Measurements from ENCODE around the gene CTRB1. TPM values are rescaled to one million over a fixed set of nuclear protein-coding genes. Genes with fewer than 3 reads are reported as not detected.

Gene CTRB1
- total RNA-seq, 1 donor from 2014 or later, result not detected

DNA sequence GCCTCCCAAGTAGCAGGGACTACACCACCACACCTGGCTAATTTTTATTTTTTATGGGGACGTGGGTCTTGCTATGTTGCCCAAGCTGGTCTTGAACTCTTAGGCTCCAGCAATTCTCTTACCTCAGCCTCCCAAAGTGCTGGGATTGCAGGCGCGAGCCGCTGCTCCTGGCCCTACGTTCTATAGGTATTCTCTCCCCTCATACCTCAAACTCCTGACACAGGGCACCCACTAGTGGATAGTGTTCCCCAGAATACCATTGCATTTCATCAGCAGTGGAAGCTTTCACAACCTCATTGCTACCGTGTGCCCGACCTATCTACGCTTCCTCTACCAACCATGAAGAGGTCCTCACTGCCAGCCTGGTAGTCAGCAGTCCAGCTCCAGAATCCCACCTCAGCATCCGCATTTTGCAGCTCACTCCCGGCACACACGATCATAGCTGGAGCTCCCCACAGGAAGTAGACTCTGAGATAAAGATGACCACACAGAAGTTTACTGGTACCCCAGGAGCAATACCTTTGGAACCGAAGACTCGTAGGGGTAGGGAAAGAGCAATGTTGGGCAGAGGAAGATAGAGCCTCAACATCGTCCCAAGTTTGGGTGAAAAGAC lies 21.2 kb upstream of the CTRB1 start:
- H3K27ac Mint-ChIP-seq (ENCODE audit: unreplicated experiment), result no peak overlapping the region
- H3K9me3 Mint-ChIP-seq (ENCODE audit: unreplicated experiment), result peaks cover 6% of the 10 kb centered on the region
- H3K27me3 Mint-ChIP-seq (ENCODE audit: unreplicated experiment), result peaks cover 8% of the 10 kb centered on the region
- TF ChIP-seq, protein P1, sequence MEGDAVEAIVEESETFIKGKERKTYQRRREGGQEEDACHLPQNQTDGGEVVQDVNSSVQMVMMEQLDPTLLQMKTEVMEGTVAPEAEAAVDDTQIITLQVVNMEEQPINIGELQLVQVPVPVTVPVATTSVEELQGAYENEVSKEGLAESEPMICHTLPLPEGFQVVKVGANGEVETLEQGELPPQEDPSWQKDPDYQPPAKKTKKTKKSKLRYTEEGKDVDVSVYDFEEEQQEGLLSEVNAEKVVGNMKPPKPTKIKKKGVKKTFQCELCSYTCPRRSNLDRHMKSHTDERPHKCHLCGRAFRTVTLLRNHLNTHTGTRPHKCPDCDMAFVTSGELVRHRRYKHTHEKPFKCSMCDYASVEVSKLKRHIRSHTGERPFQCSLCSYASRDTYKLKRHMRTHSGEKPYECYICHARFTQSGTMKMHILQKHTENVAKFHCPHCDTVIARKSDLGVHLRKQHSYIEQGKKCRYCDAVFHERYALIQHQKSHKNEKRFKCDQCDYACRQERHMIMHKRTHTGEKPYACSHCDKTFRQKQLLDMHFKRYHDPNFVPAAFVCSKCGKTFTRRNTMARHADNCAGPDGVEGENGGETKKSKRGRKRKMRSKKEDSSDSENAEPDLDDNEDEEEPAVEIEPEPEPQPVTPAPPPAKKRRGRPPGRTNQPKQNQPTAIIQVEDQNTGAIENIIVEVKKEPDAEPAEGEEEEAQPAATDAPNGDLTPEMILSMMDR (IDR thresholded peaks at IDR 0.05; ENCODE audit: partially characterized antibody, unreplicated experiment), result no peak
- H3K36me3 Mint-ChIP-seq (ENCODE audit: unreplicated experiment), result peaks cover 7% of the 10 kb centered on the region
- H3K4me3 Mint-ChIP-seq (ENCODE audit: unreplicated experiment), result peak overlapping the region; percentile 3
- peaks cover 11% of the 10 kb centered on the region for H3K4me1 Mint-ChIP-seq (ENCODE audit: low read depth, unreplicated experiment)
- no peak for DNase-seq

DNA sequence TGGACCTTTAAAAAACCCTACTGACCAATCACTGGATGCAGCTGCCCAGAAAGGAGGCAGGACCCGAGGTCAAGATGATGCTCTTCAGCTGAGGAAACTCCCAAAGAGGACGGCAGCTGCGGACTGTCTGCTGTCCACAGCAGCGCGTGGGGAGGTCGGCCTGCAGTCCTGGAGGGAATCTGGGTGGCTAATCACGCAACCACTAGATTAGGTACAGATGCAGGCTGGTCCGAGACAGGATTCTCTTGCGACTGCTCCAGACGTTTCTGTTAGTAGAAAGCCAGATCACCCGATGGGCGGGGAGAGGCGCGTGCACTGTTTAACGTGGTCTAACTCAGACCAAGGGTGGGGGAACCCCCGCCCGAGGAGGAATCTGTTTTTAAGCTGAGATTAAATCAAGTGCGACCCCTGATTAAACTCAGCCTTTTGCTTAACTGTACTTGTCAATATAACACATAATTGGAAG lies 20.6 kb upstream of the CTRB1 start:
- H3K27me3 Mint-ChIP-seq (ENCODE audit: unreplicated experiment), result peaks cover 8% of the 10 kb centered on the region
- H3K4me3 Mint-ChIP-seq (ENCODE audit: unreplicated experiment), result no peak overlapping the region
- peaks cover 3% of the 10 kb centered on the region for H3K36me3 Mint-ChIP-seq (ENCODE audit: unreplicated experiment)
- H3K4me1 Mint-ChIP-seq (ENCODE audit: low read depth, unreplicated experiment), result peaks cover 11% of the 10 kb centered on the region
- H3K9me3 Mint-ChIP-seq (ENCODE audit: unreplicated experiment), result peaks cover 6% of the 10 kb centered on the region
- TF ChIP-seq, protein P1 (IDR thresholded peaks at IDR 0.05; ENCODE audit: partially characterized antibody, unreplicated experiment), result no peak
- DNase-seq, result no peak
- H3K27ac Mint-ChIP-seq (ENCODE audit: unreplicated experiment), result no peak overlapping the region

DNA sequence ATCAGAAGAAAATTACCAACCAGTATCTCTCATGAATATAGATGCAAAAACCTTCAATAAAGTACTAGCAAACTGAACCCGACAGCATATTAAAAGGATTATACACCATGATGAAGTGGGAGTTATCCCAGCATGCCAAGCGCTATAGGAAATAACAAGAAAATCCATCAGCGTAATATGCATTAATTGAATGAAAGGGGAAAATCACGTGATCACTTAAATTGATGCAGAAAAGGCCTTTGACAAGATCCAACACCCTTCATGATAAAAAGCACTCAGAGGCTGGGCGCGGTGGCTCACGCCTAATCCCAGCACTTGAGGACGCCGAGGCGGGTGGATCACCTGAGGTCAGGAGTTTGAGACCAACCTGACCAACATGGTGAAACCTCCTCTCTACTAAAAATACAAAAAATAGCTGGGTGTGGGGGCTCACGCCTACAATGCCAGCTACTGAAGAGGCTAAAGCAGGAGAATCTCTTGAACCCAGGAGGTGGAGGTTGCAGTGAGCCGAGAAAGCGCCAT lies 16.7 kb upstream of the CTRB1 start:
- Mint-ChIP-seq H3K4me1 (ENCODE audit: low read depth, unreplicated experiment) (peaks cover 7% of the 10 kb centered on the region), H3K27ac (ENCODE audit: unreplicated experiment) (no peak overlapping the region), H3K36me3 (ENCODE audit: unreplicated experiment) (no peaks in the 10 kb centered on the region), H3K27me3 (ENCODE audit: unreplicated experiment) (peaks cover 3% of the 10 kb centered on the region), H3K4me3 (ENCODE audit: unreplicated experiment) (no peak overlapping the region), H3K9me3 (ENCODE audit: unreplicated experiment) (peaks cover 5% of the 10 kb centered on the region)
- DNase-seq, result no peak
- TF ChIP-seq, protein P1 (IDR thresholded peaks at IDR 0.05; ENCODE audit: partially characterized antibody, unreplicated experiment), result no peak

DNA sequence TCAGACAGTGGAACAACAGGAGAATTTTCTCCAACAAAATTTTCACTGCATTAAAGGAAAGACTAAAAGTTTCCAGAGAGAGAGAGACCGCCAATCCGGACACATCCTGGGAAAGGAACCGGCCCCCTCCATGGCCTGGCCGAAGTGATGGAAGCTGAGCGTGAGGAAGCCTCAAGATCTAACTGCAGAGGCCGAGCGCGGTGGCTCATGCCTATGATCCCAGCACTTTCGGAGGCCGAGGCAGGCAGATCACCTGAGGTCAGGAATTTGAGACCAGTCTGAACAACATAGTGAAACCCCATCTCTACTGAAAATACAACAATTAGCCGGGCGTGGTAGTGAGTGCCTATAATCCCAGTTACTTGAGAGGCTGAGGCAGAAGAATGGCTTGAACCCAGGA lies 15.7 kb upstream of the CTRB1 start:
- H3K27ac Mint-ChIP-seq (ENCODE audit: unreplicated experiment), result no peak overlapping the region
- TF ChIP-seq, protein P1 (IDR thresholded peaks at IDR 0.05; ENCODE audit: partially characterized antibody, unreplicated experiment), result no peak
- H3K36me3 Mint-ChIP-seq (ENCODE audit: unreplicated experiment), result no peaks in the 10 kb centered on the region
- H3K4me1 Mint-ChIP-seq (ENCODE audit: low read depth, unreplicated experiment), result peaks cover 3% of the 10 kb centered on the region
- H3K9me3 Mint-ChIP-seq (ENCODE audit: unreplicated experiment), result peaks cover 4% of the 10 kb centered on the region
- no peak overlapping the region for H3K4me3 Mint-ChIP-seq (ENCODE audit: unreplicated experiment)
- no peak for DNase-seq
- peaks cover 1% of the 10 kb centered on the region for H3K27me3 Mint-ChIP-seq (ENCODE audit: unreplicated experiment)

DNA sequence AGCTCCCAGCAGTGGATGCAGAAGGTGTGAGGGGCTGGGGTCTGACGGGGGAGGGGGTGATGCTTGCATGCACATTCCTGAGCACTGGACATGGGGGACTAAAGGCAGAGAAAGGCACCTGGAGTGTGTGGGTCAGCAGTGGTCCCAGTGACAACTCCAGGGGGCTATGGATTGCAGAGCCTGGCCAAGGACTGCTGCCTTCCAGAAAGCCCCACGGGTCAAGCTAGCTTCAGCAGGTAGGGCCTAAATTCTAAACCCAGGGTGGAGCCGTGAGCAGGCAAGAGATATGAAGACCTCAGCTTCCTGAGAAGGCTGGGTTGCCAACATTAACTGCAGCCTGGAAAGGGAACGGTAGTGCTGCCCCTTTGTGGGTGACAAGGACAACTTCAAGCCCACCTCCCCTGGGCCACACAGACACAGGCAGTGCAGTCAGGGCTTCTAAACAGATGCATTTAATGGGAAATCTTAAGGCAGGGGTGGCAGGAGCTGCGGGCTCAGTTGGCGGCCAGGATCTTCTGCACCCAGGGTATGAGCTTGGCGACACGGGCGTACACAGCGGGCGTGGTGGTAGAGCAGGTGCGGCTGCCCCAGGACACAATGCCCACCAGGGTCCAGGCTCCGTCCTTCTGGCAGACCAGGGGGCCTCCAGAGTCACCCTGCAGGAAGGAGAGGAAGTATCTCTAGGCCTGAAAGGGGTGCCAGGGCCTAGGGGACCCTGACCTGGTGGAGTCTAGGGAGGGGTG lies 14.9 kb upstream of the CTRB1 start:
- no peak for DNase-seq
- no peak overlapping the region for H3K4me3 Mint-ChIP-seq (ENCODE audit: unreplicated experiment)
- H3K27ac Mint-ChIP-seq (ENCODE audit: unreplicated experiment), result no peak overlapping the region
- no peaks in the 10 kb centered on the region for H3K36me3 Mint-ChIP-seq (ENCODE audit: unreplicated experiment)
- TF ChIP-seq, protein P1 (IDR thresholded peaks at IDR 0.05; ENCODE audit: partially characterized antibody, unreplicated experiment), result no peak
- H3K27me3 Mint-ChIP-seq (ENCODE audit: unreplicated experiment), result peaks cover 1% of the 10 kb centered on the region
- H3K4me1 Mint-ChIP-seq (ENCODE audit: low read depth, unreplicated experiment), result peaks cover 1% of the 10 kb centered on the region
- peaks cover 2% of the 10 kb centered on the region for H3K9me3 Mint-ChIP-seq (ENCODE audit: unreplicated experiment)
